PFSK-1 (cell line): ENCODE results near the gene ANXA6.

ENCODE experiments used
- FOXP2 ChIP-seq: optimal IDR thresholded peaks from 2 replicates; pipeline ENCODE3; 2011; ENCODE audit warnings: borderline replicate concordance, control low read depth, inconsistent platforms; ENCODE audit not compliant: insufficient read depth; ENCODE audit errors: extremely low read length, extremely low read depth
- POLR2AphosphoS5 ChIP-seq: IDR thresholded peaks from 2 replicates; pipeline ENCODE4 v1.6.1; 2012; ENCODE audit warnings: low read depth, mild to moderate bottlenecking, control low read depth, low read length, moderate library complexity
- REST ChIP-seq, 2 experiments: IDR thresholded peaks; 2 replicates each; pipeline versions ENCODE4 v1.6.1 to v1.8.0; 2011 to 2012; ENCODE audit warnings: low read depth in 2 of 2, low read length in 2 of 2, control low read depth in 1 of 2, inconsistent platforms in 1 of 2, mild to moderate bottlenecking in 1 of 2, moderate library complexity in 1 of 2; ENCODE audit not compliant: insufficient read depth in 1 of 2
- SIN3A ChIP-seq: IDR thresholded peaks from 2 replicates; pipeline ENCODE4 v1.6.1; 2012; ENCODE audit warnings: mild to moderate bottlenecking, low read length, moderate library complexity, borderline replicate concordance; ENCODE audit not compliant: insufficient read depth
- TAF1 ChIP-seq: IDR thresholded peaks from 2 replicates; pipeline ENCODE4 v1.6.1; 2012; ENCODE audit warnings: low read length, control low read depth, borderline replicate concordance; ENCODE audit not compliant: insufficient read depth

The ANXA6 gene

GRCh38 chr5:151132963-151133362 lies 24.6 kb downstream of the ANXA6 start:
- TF ChIP-seq REST (IDR thresholded peaks at IDR 0.05; ENCODE audit: insufficient read depth in 1 of 2, low read depth in 2 of 2, low read length in 2 of 2) (no peak), FOXP2 (no peak), SIN3A (no peak)

DNA sequence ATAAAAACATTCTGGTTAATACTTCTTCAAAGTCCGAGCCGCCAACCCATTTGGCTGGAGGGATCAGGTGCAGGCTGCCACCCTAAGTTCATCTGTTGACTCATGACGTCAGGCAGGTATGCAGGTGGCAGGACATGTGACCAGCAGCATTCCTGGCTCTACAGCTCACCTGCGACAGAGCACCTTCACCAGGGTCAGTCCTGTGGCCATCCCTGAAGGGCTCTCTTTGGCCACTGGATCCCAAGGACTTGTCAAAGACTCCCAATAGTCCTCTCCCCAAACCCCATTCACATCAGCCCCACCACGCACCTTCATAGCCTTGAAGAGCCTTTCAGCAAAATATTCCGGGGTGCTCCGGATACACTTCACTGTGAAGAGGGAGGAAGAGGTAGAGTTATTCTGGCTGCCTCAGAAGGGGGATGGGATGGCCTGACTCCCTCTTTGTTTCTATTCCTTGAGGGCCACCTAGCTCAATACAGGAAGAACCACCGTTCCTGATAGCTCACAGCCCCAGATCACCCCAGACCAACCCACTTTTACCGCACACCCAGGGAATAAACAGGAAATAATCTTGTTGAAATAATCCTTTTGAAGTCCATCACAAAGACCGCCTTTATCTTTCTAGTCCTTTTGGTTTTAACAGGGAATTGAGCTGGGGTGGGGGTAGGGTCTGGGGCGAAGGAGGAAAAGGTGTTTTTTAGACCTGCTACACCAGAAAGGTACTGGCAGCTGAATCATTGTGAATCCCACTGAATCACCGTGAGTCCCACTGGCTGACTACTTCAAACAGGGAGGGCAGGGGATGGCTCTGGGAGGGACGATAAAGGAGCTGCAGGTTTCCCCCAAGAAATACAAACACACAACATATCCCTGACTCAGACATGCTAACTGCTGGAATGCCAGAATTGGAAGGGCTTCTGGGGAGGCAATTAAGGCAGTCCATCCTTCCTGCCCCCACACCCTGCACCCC lies 26.4 kb downstream of the ANXA6 start:
- no peak for TF ChIP-seq POLR2AphosphoS5
- TF ChIP-seq SIN3A, result no peak
- no peak for TF ChIP-seq REST (IDR thresholded peaks at IDR 0.05; ENCODE audit: insufficient read depth in 1 of 2, low read depth in 2 of 2, low read length in 2 of 2)
- TF ChIP-seq TAF1, result no peak
- TF ChIP-seq FOXP2, result no peak

- TF ChIP-seq POLR2AphosphoS5 (no peak), TAF1 (no peak), SIN3A (no peak), FOXP2 (no peak), REST (IDR thresholded peaks at IDR 0.05; ENCODE audit: insufficient read depth in 1 of 2, low read depth in 2 of 2, low read length in 2 of 2) (no peak)
These were observed 27.2 kb downstream of the ANXA6 start for GRCh38 chr5:151130235-151130921.

DNA sequence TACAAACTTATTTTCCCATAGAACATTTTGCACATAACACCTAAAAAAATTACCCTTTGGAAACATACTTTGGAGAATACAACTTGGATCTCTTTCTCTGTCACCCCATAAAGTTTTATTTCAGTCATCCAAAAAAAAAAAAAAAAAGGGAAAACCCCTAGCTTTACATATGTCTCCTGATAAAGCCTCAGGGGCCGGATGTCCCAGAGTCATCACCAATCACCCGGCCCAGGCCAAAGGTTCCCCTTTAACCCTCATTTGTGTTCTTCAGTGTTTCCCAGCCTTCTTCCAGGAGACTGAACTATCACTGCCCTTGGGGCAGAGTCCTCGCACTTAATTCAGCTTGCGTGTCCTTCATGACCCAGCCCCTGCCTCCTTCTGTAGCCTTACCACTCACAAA lies 28.8 kb downstream of the ANXA6 start:
- TF ChIP-seq POLR2AphosphoS5 (no peak), FOXP2 (no peak), SIN3A (no peak), REST (IDR thresholded peaks at IDR 0.05; ENCODE audit: insufficient read depth in 1 of 2, low read depth in 2 of 2, low read length in 2 of 2) (no peak), TAF1 (no peak)
